SU-DHL-6 (cell line): ENCODE results near the gene PTGIR.

Experiments used
- H2AFZ ChIP-seq: fragments of 200-600 bp; sonication (generic); 2 replicates; pipeline ENCODE4 v1.6.1; 2014; ENCODE audit warnings: low read depth, mild to moderate bottlenecking, moderate library complexity, mixed read lengths, antibody characterized with exemption, low read length; ENCODE audit not compliant: severe bottlenecking
- H3F3A ChIP-seq: fragments of 200-600 bp; shearing (Covaris generic); 2 replicates; pipeline ENCODE4 v1.6.0; 2016; ENCODE audit warnings: antibody characterized with exemption, mild to moderate bottlenecking; ENCODE audit not compliant: insufficient read depth
- H3K27ac ChIP-seq: fragments of 200-600 bp; sonication (generic); 2 replicates; pipeline ENCODE4 v1.5.1; 2016; ENCODE audit warnings: low read depth, mild to moderate bottlenecking, low read length, moderate library complexity, mixed read lengths
- H3K27me3 ChIP-seq: fragments of 200-600 bp; sonication (generic), shearing (Covaris generic); 2 replicates; pipeline ENCODE4 v1.6.0; 2014; ENCODE audit warnings: mild to moderate bottlenecking, low read length
- H3K36me3 ChIP-seq: fragments of 200-600 bp; sonication (generic); 2 replicates; pipeline ENCODE4 v1.6.1; 2014; ENCODE audit warnings: mild to moderate bottlenecking, low read length, mixed read lengths
- H3K4me2 ChIP-seq: fragments of 300-600, 200-600 bp; shearing (Covaris generic), sonication (generic); 2 replicates; pipeline ENCODE4 v1.6.0; 2014; ENCODE audit warnings: low read length, low read depth, mild to moderate bottlenecking; ENCODE audit not compliant: poor library complexity, severe bottlenecking
- H3K4me3 ChIP-seq: fragments of 200-600 bp; sonication (generic); 2 replicates; pipeline ENCODE4 v1.5.1; 2014; ENCODE audit warnings: antibody characterized with exemption, low read length, mild to moderate bottlenecking, mixed read lengths; ENCODE audit not compliant: insufficient read depth, poor library complexity, severe bottlenecking
- H3K79me2 ChIP-seq: fragments of 200-600 bp; sonication (generic); 2 replicates; pipeline ENCODE4 v1.6.1; 2014; ENCODE audit warnings: mild to moderate bottlenecking, low read length, moderate library complexity; ENCODE audit not compliant: insufficient read depth
- H3K9ac ChIP-seq: fragments of 200-600 bp; sonication (generic); 2 replicates; pipeline ENCODE4 v1.7.0; 2014; ENCODE audit warnings: mild to moderate bottlenecking, low read length
- H3K9me2 ChIP-seq: fragments of 200-600 bp; sonication (generic); replicated peaks from 2 replicates; pipeline ENCODE4 v1.6.1; 2014; ENCODE audit warnings: low read length; ENCODE audit not compliant: insufficient read depth
- H3K9me3 ChIP-seq: fragments of 200-600 bp; sonication (generic); 2 replicates; pipeline ENCODE4 v1.6.1; 2014; ENCODE audit warnings: low read length, mixed read lengths; ENCODE audit not compliant: insufficient read depth
- H4K20me1 ChIP-seq: fragments of 200-600 bp; sonication (generic); 2 replicates; pipeline ENCODE4 v1.6.1; 2014; ENCODE audit warnings: low read depth, mild to moderate bottlenecking, antibody characterized with exemption, low read length, moderate library complexity, mixed read lengths
- EZH2phosphoT487 ChIP-seq: fragments of 200-600 bp; sonication (generic), shearing (Covaris generic); conservative IDR thresholded peaks from 2 replicates; pipeline ENCODE4 v1.6.1; 2018; ENCODE audit warnings: mild to moderate bottlenecking, antibody characterized with exemption, low read length, moderate library complexity, mixed read lengths
- TF ChIP-seq, protein P1 (sequence below): fragments of 200-600 bp; sonication (generic); IDR thresholded peaks from one replicate; pipeline ENCODE4 v1.5.1; 2017; ENCODE audit warnings: antibody characterized with exemption, mild to moderate bottlenecking, low read length, moderate library complexity; ENCODE audit not compliant: insufficient read depth, poor library complexity, severe bottlenecking

Gene PTGIR

DNA sequence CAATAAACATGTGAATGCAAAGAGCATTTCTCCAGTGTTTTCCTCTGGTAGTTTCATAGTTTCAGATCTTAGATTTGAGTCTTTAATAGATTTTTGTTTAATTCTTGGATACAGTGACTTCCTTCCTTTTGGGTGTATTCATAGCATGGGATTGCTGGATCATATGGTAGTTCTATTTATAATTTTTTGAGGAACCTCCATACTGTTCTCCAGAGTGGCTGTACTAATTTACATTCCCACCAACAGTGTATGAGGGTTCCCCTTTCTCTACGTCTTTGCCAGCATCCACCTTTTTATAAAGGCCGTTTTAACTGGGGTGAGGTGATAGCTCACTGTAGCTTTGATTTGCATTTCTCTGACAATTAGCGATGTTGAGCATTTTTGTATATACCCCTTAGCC lies 33.0 kb downstream of the PTGIR start:
- Histone ChIP-seq H3K9ac (no peak overlapping the region), H3K4me3 (no peak overlapping the region), H3K27me3 (no peaks in the 10 kb centered on the region), H3F3A (no peaks in the 10 kb centered on the region), H4K20me1 (no peaks in the 10 kb centered on the region), H3K79me2 (no peaks in the 10 kb centered on the region), H3K9me2 (no peaks in the 10 kb centered on the region), H2AFZ (no peak overlapping the region), H3K4me2 (no peak overlapping the region), H3K27ac (no peak overlapping the region), H3K36me3 (no peaks in the 10 kb centered on the region), H3K9me3 (no peaks in the 10 kb centered on the region)
- TF ChIP-seq, protein P1, sequence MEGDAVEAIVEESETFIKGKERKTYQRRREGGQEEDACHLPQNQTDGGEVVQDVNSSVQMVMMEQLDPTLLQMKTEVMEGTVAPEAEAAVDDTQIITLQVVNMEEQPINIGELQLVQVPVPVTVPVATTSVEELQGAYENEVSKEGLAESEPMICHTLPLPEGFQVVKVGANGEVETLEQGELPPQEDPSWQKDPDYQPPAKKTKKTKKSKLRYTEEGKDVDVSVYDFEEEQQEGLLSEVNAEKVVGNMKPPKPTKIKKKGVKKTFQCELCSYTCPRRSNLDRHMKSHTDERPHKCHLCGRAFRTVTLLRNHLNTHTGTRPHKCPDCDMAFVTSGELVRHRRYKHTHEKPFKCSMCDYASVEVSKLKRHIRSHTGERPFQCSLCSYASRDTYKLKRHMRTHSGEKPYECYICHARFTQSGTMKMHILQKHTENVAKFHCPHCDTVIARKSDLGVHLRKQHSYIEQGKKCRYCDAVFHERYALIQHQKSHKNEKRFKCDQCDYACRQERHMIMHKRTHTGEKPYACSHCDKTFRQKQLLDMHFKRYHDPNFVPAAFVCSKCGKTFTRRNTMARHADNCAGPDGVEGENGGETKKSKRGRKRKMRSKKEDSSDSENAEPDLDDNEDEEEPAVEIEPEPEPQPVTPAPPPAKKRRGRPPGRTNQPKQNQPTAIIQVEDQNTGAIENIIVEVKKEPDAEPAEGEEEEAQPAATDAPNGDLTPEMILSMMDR = no peak

GRCh38 chr19:46591254-46591653 lies 33.6 kb downstream of the PTGIR start:
- Histone ChIP-seq H3K79me2 (no peaks in the 10 kb centered on the region), H3K9ac (no peak overlapping the region), H2AFZ (no peak overlapping the region), H3F3A (no peaks in the 10 kb centered on the region), H3K27ac (no peak overlapping the region), H3K9me3 (no peaks in the 10 kb centered on the region), H3K36me3 (no peaks in the 10 kb centered on the region), H3K4me2 (no peak overlapping the region), H3K9me2 (no peaks in the 10 kb centered on the region), H3K4me3 (no peak overlapping the region), H3K27me3 (no peaks in the 10 kb centered on the region), H4K20me1 (no peaks in the 10 kb centered on the region)
- no peak for TF ChIP-seq EZH2phosphoT487
- TF ChIP-seq, protein P1 = no peak

GRCh38 chr19:46587861-46588260 lies 37.0 kb downstream of the PTGIR start:
- H3K9me3 ChIP-seq = no peaks in the 10 kb centered on the region
- no peak overlapping the region for H2AFZ ChIP-seq
- no peak overlapping the region for H3K9ac ChIP-seq
- no peaks in the 10 kb centered on the region for H3F3A ChIP-seq
- no peaks in the 10 kb centered on the region for H3K79me2 ChIP-seq
- H3K27me3 ChIP-seq = no peaks in the 10 kb centered on the region
- H3K9me2 ChIP-seq = no peaks in the 10 kb centered on the region
- H3K27ac ChIP-seq = no peak overlapping the region
- no peak overlapping the region for H3K4me3 ChIP-seq
- no peaks in the 10 kb centered on the region for H4K20me1 ChIP-seq
- H3K36me3 ChIP-seq = no peaks in the 10 kb centered on the region
- no peak overlapping the region for H3K4me2 ChIP-seq
- TF ChIP-seq EZH2phosphoT487 = no peak
- TF ChIP-seq, protein P1 = no peak

DNA sequence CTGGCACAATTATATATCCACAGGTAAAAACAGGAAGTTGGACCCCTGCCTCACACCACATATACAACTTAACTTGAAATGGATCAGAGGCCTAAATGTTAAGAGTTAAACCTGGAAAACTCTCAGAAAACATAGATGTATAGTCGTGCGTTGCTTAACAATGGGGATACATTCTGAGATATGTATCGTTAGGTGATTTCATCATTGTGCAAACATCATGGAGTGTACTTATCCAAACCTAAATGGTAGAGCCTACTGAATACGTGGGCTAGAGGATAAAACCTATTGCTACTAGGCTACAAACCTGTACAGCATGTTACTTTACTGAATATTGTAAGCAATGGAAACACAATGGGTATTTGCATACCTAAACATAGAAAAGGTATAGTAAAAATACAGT lies 38.6 kb downstream of the PTGIR start:
- no peak overlapping the region for H3K9ac ChIP-seq
- no peaks in the 10 kb centered on the region for H3K9me3 ChIP-seq
- no peaks in the 10 kb centered on the region for H4K20me1 ChIP-seq
- H3K27me3 ChIP-seq = no peaks in the 10 kb centered on the region
- H3K4me3 ChIP-seq = no peak overlapping the region
- H3K4me2 ChIP-seq = no peak overlapping the region
- H3K9me2 ChIP-seq = no peaks in the 10 kb centered on the region
- no peak overlapping the region for H3K27ac ChIP-seq
- no peaks in the 10 kb centered on the region for H3K36me3 ChIP-seq
- no peaks in the 10 kb centered on the region for H3K79me2 ChIP-seq
- no peaks in the 10 kb centered on the region for H3F3A ChIP-seq
- no peak overlapping the region for H2AFZ ChIP-seq
- no peak for TF ChIP-seq EZH2phosphoT487
- TF ChIP-seq, protein P1 = no peak
